ENCODE results near the gene TNC.

Gene TNC

GRCh38 chr9:115084157-115084556 lies 33.8 kb downstream of the TNC start:
- peaks cover 8% of the 10 kb centered on the region for H3K4me1 ChIP-seq (ENCODE audit: control insufficient read depth, insufficient read depth, low read length)
- H3K27ac ChIP-seq (ENCODE audit: low read depth, low read length), result no peak overlapping the region
- H3K27me3 ChIP-seq (ENCODE audit: control insufficient read depth, insufficient read depth, low read length), result no peaks in the 10 kb centered on the region
- no peak overlapping the region for H3K9ac ChIP-seq (ENCODE audit: low read depth, low read length)
- no peaks in the 10 kb centered on the region for H3K36me3 ChIP-seq (ENCODE audit: control insufficient read depth, insufficient read depth, low read length)
- H3K4me3 ChIP-seq (ENCODE audit: low read depth, low read length), result no peak overlapping the region
- no peaks in the 10 kb centered on the region for H3K9me3 ChIP-seq (ENCODE audit: control insufficient read depth, insufficient read depth, low read length)

GRCh38 chr9:115080242-115080641 lies 37.7 kb downstream of the TNC start:
- Histone ChIP-seq H3K27ac (ENCODE audit: low read depth, low read length) (no peak overlapping the region), H3K4me1 (ENCODE audit: control insufficient read depth, insufficient read depth, low read length) (peaks cover 8% of the 10 kb centered on the region), H3K9me3 (ENCODE audit: control insufficient read depth, insufficient read depth, low read length) (no peaks in the 10 kb centered on the region), H3K4me3 (ENCODE audit: low read depth, low read length) (no peak overlapping the region), H3K9ac (ENCODE audit: low read depth, low read length) (no peak overlapping the region), H3K27me3 (ENCODE audit: control insufficient read depth, insufficient read depth, low read length) (no peaks in the 10 kb centered on the region), H3K36me3 (ENCODE audit: control insufficient read depth, insufficient read depth, low read length) (no peaks in the 10 kb centered on the region)

- Histone ChIP-seq H3K4me3 (ENCODE audit: low read depth, low read length) (no peak overlapping the region), H3K4me1 (ENCODE audit: control insufficient read depth, insufficient read depth, low read length) (peaks cover 6% of the 10 kb centered on the region), H3K9ac (ENCODE audit: low read depth, low read length) (no peak overlapping the region), H3K36me3 (ENCODE audit: control insufficient read depth, insufficient read depth, low read length) (no peaks in the 10 kb centered on the region), H3K27ac (ENCODE audit: low read depth, low read length) (no peak overlapping the region), H3K9me3 (ENCODE audit: control insufficient read depth, insufficient read depth, low read length) (no peaks in the 10 kb centered on the region), H3K27me3 (ENCODE audit: control insufficient read depth, insufficient read depth, low read length) (no peaks in the 10 kb centered on the region)
Measured at GRCh38 chr9:115079156-115079555, 38.8 kb downstream of the TNC start.

GRCh38 chr9:115073456-115073855 lies 44.5 kb downstream of the TNC start:
- H3K9me3 ChIP-seq (ENCODE audit: control insufficient read depth, insufficient read depth, low read length), result no peaks in the 10 kb centered on the region
- H3K4me3 ChIP-seq (ENCODE audit: low read depth, low read length), result no peak overlapping the region
- no peaks in the 10 kb centered on the region for H3K36me3 ChIP-seq (ENCODE audit: control insufficient read depth, insufficient read depth, low read length)
- H3K27me3 ChIP-seq (ENCODE audit: control insufficient read depth, insufficient read depth, low read length), result no peaks in the 10 kb centered on the region
- H3K27ac ChIP-seq (ENCODE audit: low read depth, low read length), result no peak overlapping the region
- no peaks in the 10 kb centered on the region for H3K4me1 ChIP-seq (ENCODE audit: control insufficient read depth, insufficient read depth, low read length)
- H3K9ac ChIP-seq (ENCODE audit: low read depth, low read length), result no peak overlapping the region

GRCh38 chr9:115071176-115071575 lies 46.8 kb downstream of the TNC start:
- Histone ChIP-seq H3K4me1 (ENCODE audit: control insufficient read depth, insufficient read depth, low read length) (no peaks in the 10 kb centered on the region), H3K27ac (ENCODE audit: low read depth, low read length) (no peak overlapping the region), H3K9me3 (ENCODE audit: control insufficient read depth, insufficient read depth, low read length) (no peaks in the 10 kb centered on the region), H3K27me3 (ENCODE audit: control insufficient read depth, insufficient read depth, low read length) (no peaks in the 10 kb centered on the region), H3K36me3 (ENCODE audit: control insufficient read depth, insufficient read depth, low read length) (no peaks in the 10 kb centered on the region), H3K4me3 (ENCODE audit: low read depth, low read length) (no peak overlapping the region), H3K9ac (ENCODE audit: low read depth, low read length) (no peak overlapping the region)

- H3K9me3 ChIP-seq (ENCODE audit: control insufficient read depth, insufficient read depth, low read length), result no peaks in the 10 kb centered on the region
- H3K9ac ChIP-seq (ENCODE audit: low read depth, low read length), result no peak overlapping the region
- no peak overlapping the region for H3K27ac ChIP-seq (ENCODE audit: low read depth, low read length)
- H3K4me1 ChIP-seq (ENCODE audit: control insufficient read depth, insufficient read depth, low read length), result no peaks in the 10 kb centered on the region
- H3K27me3 ChIP-seq (ENCODE audit: control insufficient read depth, insufficient read depth, low read length), result no peaks in the 10 kb centered on the region
- no peak overlapping the region for H3K4me3 ChIP-seq (ENCODE audit: low read depth, low read length)
- H3K36me3 ChIP-seq (ENCODE audit: control insufficient read depth, insufficient read depth, low read length), result no peaks in the 10 kb centered on the region
Measured at GRCh38 chr9:115069771-115070170, 48.2 kb downstream of the TNC start.

- no peak overlapping the region for H3K9ac ChIP-seq (ENCODE audit: low read depth, low read length)
- H3K4me3 ChIP-seq (ENCODE audit: low read depth, low read length), result no peak overlapping the region
- no peaks in the 10 kb centered on the region for H3K36me3 ChIP-seq (ENCODE audit: control insufficient read depth, insufficient read depth, low read length)
- H3K27me3 ChIP-seq (ENCODE audit: control insufficient read depth, insufficient read depth, low read length), result no peaks in the 10 kb centered on the region
- H3K9me3 ChIP-seq (ENCODE audit: control insufficient read depth, insufficient read depth, low read length), result no peaks in the 10 kb centered on the region
- H3K4me1 ChIP-seq (ENCODE audit: control insufficient read depth, insufficient read depth, low read length), result no peaks in the 10 kb centered on the region
- H3K27ac ChIP-seq (ENCODE audit: low read depth, low read length), result no peak overlapping the region
Measured at GRCh38 chr9:115069302-115069701, 48.7 kb downstream of the TNC start.

GRCh38 chr9:115068031-115068430 lies 49.9 kb downstream of the TNC start:
- no peak overlapping the region for H3K9ac ChIP-seq (ENCODE audit: low read depth, low read length)
- no peak overlapping the region for H3K27ac ChIP-seq (ENCODE audit: low read depth, low read length)
- H3K27me3 ChIP-seq (ENCODE audit: control insufficient read depth, insufficient read depth, low read length), result no peaks in the 10 kb centered on the region
- H3K36me3 ChIP-seq (ENCODE audit: control insufficient read depth, insufficient read depth, low read length), result no peaks in the 10 kb centered on the region
- H3K9me3 ChIP-seq (ENCODE audit: control insufficient read depth, insufficient read depth, low read length), result no peaks in the 10 kb centered on the region
- H3K4me1 ChIP-seq (ENCODE audit: control insufficient read depth, insufficient read depth, low read length), result peaks cover 7% of the 10 kb centered on the region; the same call in 1 of the 2 replicates
- no peak overlapping the region for H3K4me3 ChIP-seq (ENCODE audit: low read depth, low read length)

- Histone ChIP-seq H3K9ac (ENCODE audit: low read depth, low read length) (no peak overlapping the region), H3K4me3 (ENCODE audit: low read depth, low read length) (no peak overlapping the region), H3K27ac (ENCODE audit: low read depth, low read length) (peak overlapping the region; percentile 63), H3K9me3 (ENCODE audit: control insufficient read depth, insufficient read depth, low read length) (no peaks in the 10 kb centered on the region), H3K4me1 (ENCODE audit: control insufficient read depth, insufficient read depth, low read length) (peaks cover 7% of the 10 kb centered on the region; the same call in 1 of the 2 replicates), H3K27me3 (ENCODE audit: control insufficient read depth, insufficient read depth, low read length) (no peaks in the 10 kb centered on the region), H3K36me3 (ENCODE audit: control insufficient read depth, insufficient read depth, low read length) (no peaks in the 10 kb centered on the region)
Measured at GRCh38 chr9:115063058-115063845, 54.7 kb downstream of the TNC start.

GRCh38 chr9:115058684-115059315 lies 59.2 kb downstream of the TNC start:
- no peak overlapping the region for H3K27ac ChIP-seq (ENCODE audit: low read depth, low read length)
- no peaks in the 10 kb centered on the region for H3K27me3 ChIP-seq (ENCODE audit: control insufficient read depth, insufficient read depth, low read length)
- H3K9ac ChIP-seq (ENCODE audit: low read depth, low read length), result no peak overlapping the region
- peaks cover 5% of the 10 kb centered on the region; the same call in 1 of the 2 replicates for H3K4me1 ChIP-seq (ENCODE audit: control insufficient read depth, insufficient read depth, low read length)
- no peaks in the 10 kb centered on the region for H3K9me3 ChIP-seq (ENCODE audit: control insufficient read depth, insufficient read depth, low read length)
- H3K4me3 ChIP-seq (ENCODE audit: low read depth, low read length), result no peak overlapping the region
- no peaks in the 10 kb centered on the region for H3K36me3 ChIP-seq (ENCODE audit: control insufficient read depth, insufficient read depth, low read length)

- no peaks in the 10 kb centered on the region for H3K36me3 ChIP-seq (ENCODE audit: control insufficient read depth, insufficient read depth, low read length)
- no peak overlapping the region for H3K9ac ChIP-seq (ENCODE audit: low read depth, low read length)
- no peaks in the 10 kb centered on the region for H3K4me1 ChIP-seq (ENCODE audit: control insufficient read depth, insufficient read depth, low read length)
- no peaks in the 10 kb centered on the region for H3K9me3 ChIP-seq (ENCODE audit: control insufficient read depth, insufficient read depth, low read length)
- no peak overlapping the region for H3K4me3 ChIP-seq (ENCODE audit: low read depth, low read length)
- no peak overlapping the region for H3K27ac ChIP-seq (ENCODE audit: low read depth, low read length)
- no peaks in the 10 kb centered on the region for H3K27me3 ChIP-seq (ENCODE audit: control insufficient read depth, insufficient read depth, low read length)
Measured at GRCh38 chr9:115058175-115058574, 59.8 kb downstream of the TNC start.

Data from HUES48 (cell line).